ENCODE measurements around the gene FANCC.

The FANCC gene

DNA sequence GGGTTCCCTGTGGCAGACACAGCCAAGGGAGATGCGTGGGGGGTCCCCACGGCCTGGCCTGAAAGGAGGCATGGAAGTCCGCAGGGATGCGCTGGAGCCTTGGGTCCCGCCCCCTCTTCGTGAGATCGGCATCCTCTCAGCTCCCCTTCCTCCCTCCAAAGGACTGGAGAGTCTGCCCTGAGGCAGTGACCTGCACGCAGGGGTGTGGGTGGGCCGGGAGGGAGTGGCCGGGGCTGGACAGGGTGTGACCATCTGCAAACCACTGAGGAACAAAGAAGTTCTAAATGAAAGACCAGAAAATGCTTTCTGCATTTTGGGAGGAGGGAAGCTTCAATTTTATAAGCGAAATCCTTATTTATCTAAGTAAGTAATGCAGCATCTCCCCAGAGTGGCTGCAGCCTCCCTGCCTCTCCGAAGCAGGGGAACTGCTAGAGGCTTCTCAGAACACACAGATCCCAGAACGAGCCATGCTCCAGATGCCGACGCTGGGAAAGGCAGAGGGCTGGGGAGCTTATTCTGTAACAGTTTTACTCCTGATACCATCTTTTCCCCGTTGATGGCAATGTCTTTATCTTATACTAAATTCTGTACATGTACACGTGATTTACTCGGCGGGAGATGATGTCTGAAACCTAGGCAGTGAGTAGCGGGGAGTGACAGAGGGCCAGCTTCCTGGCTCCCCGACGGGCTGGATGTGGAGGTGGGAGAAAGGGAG, 221.7 kb downstream of the FANCC start:
- Histone ChIP-seq H3K9ac (ENCODE audit: low read depth, low read length) (no peak overlapping the region), H3K4me1 (ENCODE audit: insufficient read depth, low read length) (peaks cover 27% of the 10 kb centered on the region), H3K9me3 (ENCODE audit: control insufficient read depth, insufficient read depth, low read length) (no peaks in the 10 kb centered on the region), H3K36me3 (ENCODE audit: insufficient read depth, low read length) (no peaks in the 10 kb centered on the region)

DNA sequence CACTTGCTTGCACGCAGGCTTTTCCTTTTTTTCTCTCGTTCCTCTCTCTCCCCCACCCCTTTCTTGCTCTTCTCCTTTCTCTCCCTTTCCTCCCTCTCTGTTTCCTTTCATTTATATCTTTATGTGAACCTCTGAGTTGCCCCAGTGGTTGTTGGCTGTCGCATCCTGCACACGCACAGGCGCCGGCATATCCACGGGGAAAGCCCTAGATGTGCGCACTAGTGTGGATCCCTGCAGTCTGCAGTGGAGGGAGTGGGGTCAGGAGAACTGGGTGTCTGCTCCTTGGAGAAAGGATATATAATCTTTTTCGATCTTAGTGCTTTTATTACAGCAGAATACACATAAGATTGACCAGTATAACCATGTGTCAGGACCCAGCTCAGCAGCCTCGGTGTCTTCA, 223.5 kb downstream of the FANCC start:
- Histone ChIP-seq H3K36me3 (ENCODE audit: insufficient read depth, low read length) (no peaks in the 10 kb centered on the region), H3K9ac (ENCODE audit: low read depth, low read length) (no peak overlapping the region), H3K4me1 (ENCODE audit: insufficient read depth, low read length) (peaks cover 27% of the 10 kb centered on the region)

DNA sequence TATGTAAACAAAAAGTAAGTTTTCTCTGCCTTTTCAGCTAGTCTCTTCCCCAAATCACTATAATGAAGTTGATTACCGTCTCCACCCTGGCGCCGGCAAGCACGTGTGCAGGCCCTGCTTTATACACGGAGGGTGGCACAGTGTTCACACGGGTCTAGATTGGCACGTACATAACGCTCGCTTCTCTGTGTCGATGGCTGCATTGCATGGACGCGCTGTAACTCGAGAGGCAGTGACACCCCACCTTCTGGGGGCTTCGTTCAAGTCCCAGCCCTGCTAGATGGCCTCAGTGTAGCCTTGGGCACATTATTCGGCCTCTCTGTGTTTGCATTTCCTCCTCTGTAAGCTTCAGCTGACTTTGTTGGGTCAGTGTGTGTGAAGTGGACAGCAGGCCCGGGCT, 223.9 kb downstream of the FANCC start:
- Histone ChIP-seq H3K36me3 (ENCODE audit: insufficient read depth, low read length) (no peaks in the 10 kb centered on the region), H3K9me3 (ENCODE audit: control insufficient read depth, insufficient read depth, low read length) (no peaks in the 10 kb centered on the region), H3K4me1 (ENCODE audit: insufficient read depth, low read length) (peaks cover 27% of the 10 kb centered on the region), H3K9ac (ENCODE audit: low read depth, low read length) (no peak overlapping the region)

More for the DNA sequence above, 223.5 kb downstream of the FANCC start:
- H3K9me3 ChIP-seq (ENCODE audit: control insufficient read depth, insufficient read depth, low read length) = no peaks in the 10 kb centered on the region

DNA sequence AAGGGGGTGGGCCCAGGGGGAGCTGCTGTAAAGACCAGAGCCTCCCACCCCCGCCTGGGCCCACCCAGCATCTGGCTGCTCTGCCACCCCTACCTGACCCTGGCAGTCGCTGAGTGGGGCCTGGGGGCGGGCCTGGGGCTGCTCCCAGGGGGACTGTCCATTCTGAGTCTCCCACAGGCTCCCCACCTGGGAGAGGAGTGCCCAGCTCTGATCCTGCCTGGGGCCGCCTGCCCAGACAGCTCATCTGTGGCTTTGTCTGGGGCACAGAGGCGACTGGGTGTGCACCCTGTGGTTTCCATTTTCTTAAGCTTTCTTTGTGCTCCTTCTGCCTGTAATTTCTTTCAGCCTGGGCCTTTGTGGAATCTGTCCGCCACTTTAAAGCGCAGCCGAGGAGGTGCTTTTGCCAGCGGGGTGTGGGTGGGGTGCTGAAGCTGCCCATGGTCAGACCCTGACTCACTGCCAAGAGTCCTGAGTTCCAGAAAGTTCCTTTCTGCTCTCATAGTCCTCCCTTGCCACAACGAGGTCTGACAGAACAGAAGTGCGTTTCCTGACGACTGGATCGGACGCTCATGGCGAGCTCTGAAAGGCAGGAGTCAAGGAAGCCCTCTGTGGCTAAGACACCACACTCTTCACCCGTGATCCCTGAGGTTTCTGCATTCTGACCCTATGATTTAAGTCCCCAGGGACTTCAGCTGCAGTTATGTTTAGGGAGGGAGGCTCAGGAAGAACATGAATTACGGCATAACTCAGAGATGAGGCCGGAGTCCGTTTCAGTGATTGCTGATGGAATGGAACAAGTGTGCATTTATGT, 225.0 kb downstream of the FANCC start:
- Histone ChIP-seq H3K36me3 (ENCODE audit: insufficient read depth, low read length) (no peaks in the 10 kb centered on the region), H3K9me3 (ENCODE audit: control insufficient read depth, insufficient read depth, low read length) (no peaks in the 10 kb centered on the region), H3K4me1 (ENCODE audit: insufficient read depth, low read length) (peaks cover 27% of the 10 kb centered on the region), H3K9ac (ENCODE audit: low read depth, low read length) (no peak overlapping the region)

DNA sequence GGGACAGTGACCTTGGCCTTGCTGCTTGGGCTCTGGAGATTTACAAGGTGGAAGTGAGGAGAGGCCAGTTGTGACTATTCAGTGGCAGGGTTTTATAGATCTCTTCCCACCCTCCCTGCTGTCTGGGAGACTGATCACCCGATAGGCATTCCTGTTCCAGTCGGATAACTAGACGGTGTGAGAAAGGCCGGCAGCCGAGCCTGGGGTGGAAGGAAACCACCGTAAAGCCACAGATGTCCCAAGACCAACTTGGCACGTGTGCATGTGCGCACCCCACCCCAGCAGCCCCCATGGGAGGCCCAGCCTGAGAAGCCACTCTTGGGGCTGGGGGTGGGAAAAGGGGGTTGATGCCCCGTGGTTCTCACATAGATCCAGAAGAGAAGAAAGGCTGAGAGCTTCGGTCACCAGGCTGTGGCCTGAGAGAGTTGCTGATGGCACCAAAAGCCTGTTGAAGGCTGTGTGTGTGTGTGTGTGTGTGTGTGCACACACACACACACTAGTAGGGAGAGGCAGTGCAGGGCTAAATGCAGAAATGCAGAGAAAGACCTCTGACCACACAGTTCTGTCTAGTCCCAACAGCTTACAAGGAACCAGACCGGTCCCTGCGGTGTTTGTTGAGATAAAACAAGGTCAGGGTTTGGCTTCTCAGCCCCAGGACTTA, 225.8 kb downstream of the FANCC start:
- peaks cover 27% of the 10 kb centered on the region for H3K4me1 ChIP-seq (ENCODE audit: insufficient read depth, low read length)
- no peak overlapping the region for H3K9ac ChIP-seq (ENCODE audit: low read depth, low read length)
- no peaks in the 10 kb centered on the region for H3K36me3 ChIP-seq (ENCODE audit: insufficient read depth, low read length)
- no peaks in the 10 kb centered on the region for H3K9me3 ChIP-seq (ENCODE audit: control insufficient read depth, insufficient read depth, low read length)

DNA sequence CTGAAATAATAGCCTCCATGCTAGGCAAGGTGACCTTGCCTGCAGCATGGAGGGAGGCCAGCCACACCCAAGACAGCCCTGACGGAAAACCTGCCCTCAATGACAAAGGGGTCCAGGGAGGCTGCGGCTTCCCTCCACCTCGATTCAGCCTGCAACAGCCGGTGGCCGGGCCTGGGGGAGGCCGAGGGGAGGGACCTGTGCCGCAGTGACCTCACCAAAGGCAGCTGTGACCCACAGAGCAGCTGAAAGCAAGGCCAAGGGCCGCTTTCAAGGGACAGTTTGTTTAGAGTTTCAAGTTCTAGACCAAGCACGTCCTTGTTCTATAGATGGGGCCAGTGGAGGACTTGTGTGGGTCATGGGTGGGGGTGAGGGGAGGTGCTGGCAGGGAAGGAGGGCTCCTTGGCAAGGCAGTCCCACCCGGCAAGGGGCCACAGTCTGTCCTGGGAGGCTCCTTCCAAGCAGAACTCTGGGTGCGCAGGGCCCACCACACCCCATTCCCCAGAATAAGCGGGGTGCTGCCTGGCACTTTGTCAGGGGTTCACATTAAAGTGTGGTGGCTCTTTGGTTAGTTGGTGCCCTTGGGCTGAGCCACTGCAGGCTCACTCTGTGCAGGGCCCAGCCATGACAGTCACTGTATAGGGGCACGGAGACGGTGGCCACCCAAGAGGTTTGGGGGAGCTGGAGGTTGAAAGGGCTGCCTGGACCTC, 226.5 kb downstream of the FANCC start:
- H3K9me3 ChIP-seq (ENCODE audit: control insufficient read depth, insufficient read depth, low read length) = no peaks in the 10 kb centered on the region
- peaks cover 3% of the 10 kb centered on the region; the same call in 1 of the 2 replicates for H3K36me3 ChIP-seq (ENCODE audit: insufficient read depth, low read length)
- H3K9ac ChIP-seq (ENCODE audit: low read depth, low read length) = no peak overlapping the region
- H3K4me1 ChIP-seq (ENCODE audit: insufficient read depth, low read length) = peaks cover 27% of the 10 kb centered on the region

DNA sequence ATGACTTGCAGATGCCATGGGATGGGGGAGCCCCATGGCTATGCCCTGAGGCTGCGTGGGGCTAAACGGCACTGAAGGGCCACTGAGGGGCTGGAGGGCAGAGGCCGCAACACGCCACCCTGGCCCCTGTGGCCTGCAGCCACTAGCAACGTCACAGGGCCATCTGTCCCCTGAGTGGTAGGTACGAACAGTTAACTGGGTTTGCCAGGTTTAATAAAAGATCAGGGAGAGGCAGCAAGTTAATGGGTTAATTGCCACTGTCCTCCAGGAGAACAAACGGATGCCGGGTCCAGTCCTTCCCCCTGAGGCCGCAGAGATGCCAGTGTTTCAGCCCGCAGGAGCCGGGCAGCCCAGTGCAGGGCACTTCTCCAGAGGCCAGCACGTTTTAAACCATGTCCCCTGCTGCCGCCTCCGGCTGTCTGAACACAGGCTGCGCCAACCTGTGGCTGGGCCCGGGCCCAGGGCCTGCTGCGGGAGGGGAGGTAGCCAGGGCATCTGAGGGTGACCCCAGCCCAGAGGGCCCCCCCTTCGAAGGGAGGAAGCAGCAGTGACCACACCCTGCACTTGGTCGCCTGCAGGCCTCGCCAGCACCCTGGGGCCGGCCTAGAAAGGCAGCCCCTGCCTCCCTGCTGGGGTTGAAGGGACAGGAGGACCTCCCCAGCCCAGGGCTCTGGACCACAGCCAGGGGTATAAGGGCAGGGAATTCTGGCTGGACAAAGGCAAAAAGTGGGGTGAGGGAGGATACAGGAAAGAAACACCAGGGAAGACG, 227.3 kb downstream of the FANCC start:
- Histone ChIP-seq H3K9me3 (ENCODE audit: control insufficient read depth, insufficient read depth, low read length) (no peaks in the 10 kb centered on the region), H3K4me1 (ENCODE audit: insufficient read depth, low read length) (peaks cover 27% of the 10 kb centered on the region), H3K9ac (ENCODE audit: low read depth, low read length) (no peak overlapping the region), H3K36me3 (ENCODE audit: insufficient read depth, low read length) (peaks cover 3% of the 10 kb centered on the region; the same call in 1 of the 2 replicates)

DNA sequence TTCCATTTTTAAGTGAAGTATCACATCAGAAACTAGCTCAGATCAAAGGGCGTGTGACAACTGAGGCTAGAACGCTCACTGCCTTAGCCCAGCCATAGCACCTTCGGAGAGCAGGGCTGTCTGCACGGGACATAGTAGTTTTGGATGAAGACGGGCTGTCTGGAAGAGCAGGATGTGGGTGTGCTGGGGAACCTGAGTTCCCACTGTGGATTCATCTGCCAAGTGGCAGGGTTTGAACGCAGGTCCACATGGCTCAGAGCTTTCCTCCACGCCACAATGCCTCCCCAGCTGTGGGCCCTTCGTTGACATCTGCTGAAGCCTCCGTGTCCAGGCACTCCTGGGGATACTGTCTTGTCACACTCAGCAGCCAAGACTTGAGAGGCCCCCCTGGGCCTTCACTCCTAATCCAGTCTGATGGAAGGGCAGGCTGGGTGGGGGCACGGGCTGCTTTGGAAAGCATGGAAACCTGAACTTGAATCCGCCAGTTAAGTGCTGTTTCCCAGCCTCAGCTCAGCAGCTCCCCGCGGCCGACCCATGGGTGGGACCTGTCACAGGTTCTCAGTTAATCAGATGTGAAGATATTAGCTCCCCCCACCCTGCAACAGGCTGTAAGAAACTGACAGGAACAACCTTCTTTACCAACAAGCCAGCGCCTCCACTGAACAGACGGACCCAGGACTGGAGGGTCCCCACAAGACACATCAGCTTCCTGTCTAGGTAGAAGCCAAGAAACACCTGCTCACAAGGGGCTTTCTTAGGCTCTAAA, 228.1 kb downstream of the FANCC start:
- no peak overlapping the region for H3K9ac ChIP-seq (ENCODE audit: low read depth, low read length)
- H3K4me1 ChIP-seq (ENCODE audit: insufficient read depth, low read length) = peaks cover 27% of the 10 kb centered on the region
- H3K9me3 ChIP-seq (ENCODE audit: control insufficient read depth, insufficient read depth, low read length) = no peaks in the 10 kb centered on the region
- H3K36me3 ChIP-seq (ENCODE audit: insufficient read depth, low read length) = peaks cover 3% of the 10 kb centered on the region; the same call in 1 of the 2 replicates

DNA sequence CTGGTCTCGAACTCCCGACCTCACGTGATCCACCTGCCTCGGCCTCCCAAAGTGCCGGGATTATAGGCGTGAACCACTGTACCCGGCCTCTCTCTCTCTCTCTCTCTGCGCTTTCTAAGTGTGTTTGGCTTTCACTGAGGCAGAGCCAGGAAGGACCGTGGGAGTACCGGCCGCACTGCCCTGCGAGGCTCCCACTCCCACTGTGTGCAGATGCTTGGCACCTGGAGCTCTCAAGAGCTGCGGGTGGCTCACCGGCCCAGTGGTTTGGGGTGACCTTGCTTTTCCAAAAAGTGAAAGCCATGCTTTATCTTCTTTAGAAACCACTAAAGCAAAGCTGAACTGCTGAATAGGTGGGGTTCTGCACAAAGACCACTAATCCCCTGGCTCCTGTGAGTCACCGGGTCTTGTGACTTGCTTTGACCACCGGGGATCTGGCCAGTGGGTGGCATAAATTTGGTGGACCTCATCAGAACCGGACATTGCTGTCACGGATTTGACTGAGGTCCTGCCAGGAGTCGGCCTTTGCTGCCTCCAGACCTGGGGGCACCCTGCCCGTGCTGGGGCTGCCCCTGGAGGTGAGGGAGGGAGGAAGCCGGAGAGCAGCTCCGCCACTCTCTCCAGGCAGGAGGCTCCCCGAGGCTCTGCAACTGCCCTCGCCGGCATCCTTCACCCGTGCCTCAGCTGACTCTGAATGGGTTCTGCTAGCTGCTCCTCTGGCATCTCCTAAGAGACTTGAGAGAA, 228.9 kb downstream of the FANCC start:
- no peaks in the 10 kb centered on the region for H3K9me3 ChIP-seq (ENCODE audit: control insufficient read depth, insufficient read depth, low read length)
- no peak overlapping the region for H3K9ac ChIP-seq (ENCODE audit: low read depth, low read length)
- H3K4me1 ChIP-seq (ENCODE audit: insufficient read depth, low read length) = peaks cover 19% of the 10 kb centered on the region
- peaks cover 3% of the 10 kb centered on the region; the same call in 1 of the 2 replicates for H3K36me3 ChIP-seq (ENCODE audit: insufficient read depth, low read length)

DNA sequence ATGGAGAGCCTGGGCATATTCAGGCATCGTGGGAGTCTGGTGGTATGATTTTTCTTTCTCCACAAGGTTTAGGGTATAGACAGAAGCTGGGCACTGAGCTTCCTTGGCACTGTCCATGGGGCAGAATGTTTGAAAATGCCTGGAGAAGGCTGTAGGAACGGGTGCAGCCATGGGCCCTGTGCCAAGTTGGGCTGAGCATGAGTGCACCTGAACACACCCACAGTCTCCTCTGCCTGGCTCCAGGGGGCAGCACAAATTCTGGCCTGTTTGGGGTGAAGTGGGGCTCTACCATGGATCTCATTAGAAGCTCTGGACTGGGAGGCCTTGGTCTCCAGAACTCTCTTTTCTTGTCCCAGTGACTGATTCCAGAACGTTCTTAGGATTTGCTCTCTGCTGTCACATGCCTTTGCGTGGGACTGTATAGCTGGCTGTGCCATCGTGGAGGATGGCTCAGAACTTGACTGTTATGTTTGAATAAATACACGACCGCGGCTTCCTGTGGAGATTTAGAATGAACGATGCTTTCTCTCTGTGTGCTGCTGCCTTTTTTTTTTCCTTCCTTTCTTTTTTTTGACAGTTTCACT, 229.8 kb downstream of the FANCC start:
- Histone ChIP-seq H3K9me3 (ENCODE audit: control insufficient read depth, insufficient read depth, low read length) (no peaks in the 10 kb centered on the region), H3K4me1 (ENCODE audit: insufficient read depth, low read length) (peaks cover 15% of the 10 kb centered on the region), H3K9ac (ENCODE audit: low read depth, low read length) (no peak overlapping the region), H3K36me3 (ENCODE audit: insufficient read depth, low read length) (peaks cover 3% of the 10 kb centered on the region; the same call in 1 of the 2 replicates)

DNA sequence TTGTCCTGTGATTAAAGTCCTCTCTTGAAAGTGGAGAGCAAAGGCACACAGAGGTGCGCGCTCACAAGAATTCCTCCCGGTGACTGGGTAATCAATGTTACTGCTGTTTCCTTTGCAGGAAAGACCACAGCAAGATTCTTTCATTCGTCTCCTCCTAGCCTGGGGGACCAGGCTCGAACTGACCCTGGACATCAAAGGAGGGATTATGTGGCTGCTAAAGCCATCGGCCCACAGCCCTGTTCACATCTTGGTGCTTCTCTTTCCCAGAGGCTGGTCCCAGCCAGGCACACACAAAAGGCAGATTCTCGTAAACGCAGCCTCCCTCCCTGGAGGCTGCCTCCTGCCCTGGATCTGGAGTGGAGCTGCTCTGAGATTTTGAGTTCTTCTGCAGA, 230.9 kb downstream of the FANCC start:
- H3K4me1 ChIP-seq (ENCODE audit: insufficient read depth, low read length) = peaks cover 5% of the 10 kb centered on the region; the same call in 1 of the 2 replicates
- peaks cover 3% of the 10 kb centered on the region; the same call in 1 of the 2 replicates for H3K36me3 ChIP-seq (ENCODE audit: insufficient read depth, low read length)
- H3K9ac ChIP-seq (ENCODE audit: low read depth, low read length) = no peak overlapping the region
- H3K9me3 ChIP-seq (ENCODE audit: control insufficient read depth, insufficient read depth, low read length) = no peaks in the 10 kb centered on the region

DNA sequence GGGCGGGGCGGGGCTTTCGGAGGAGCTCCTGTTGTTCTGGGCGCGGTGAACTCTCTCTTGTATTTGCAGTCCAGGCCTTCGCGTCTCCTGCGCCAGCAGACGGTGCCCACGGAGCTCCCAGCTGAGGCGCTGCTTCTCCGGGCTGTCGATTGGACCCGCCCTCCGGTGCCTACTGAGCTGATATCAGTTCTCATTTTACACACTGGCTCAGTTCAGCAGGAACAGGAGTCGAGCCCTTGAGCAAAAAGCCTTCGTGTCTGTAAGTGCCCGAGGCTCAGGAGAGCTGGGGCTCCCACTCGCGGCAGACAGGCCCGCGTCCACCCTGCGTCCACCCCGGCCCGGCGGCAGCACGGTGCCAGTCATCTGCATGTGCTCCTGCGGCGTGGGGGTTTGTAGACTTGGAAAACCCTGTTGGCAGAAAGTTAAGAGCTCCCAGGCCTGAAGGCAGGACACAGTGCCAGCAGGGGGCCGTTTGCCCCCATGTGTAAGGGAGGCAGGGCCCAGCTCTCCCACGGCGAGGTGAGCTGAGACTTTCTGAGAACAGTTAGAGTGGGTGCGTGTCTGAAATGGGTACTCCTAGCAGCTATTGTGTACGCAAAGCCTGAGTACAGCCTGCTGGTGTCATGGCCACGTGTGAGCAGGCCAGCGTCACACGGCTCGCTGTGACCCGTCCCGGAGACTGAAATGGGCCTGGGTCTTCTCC, 231.5 kb downstream of the FANCC start:
- H3K4me1 ChIP-seq (ENCODE audit: insufficient read depth, low read length) = peaks cover 2% of the 10 kb centered on the region; the same call in 1 of the 2 replicates
- peaks cover 3% of the 10 kb centered on the region; the same call in 1 of the 2 replicates for H3K36me3 ChIP-seq (ENCODE audit: insufficient read depth, low read length)
- H3K9me3 ChIP-seq (ENCODE audit: control insufficient read depth, insufficient read depth, low read length) = no peaks in the 10 kb centered on the region
- no peak overlapping the region for H3K9ac ChIP-seq (ENCODE audit: low read depth, low read length)

Data from ES-I3 (cell line).